Activated T-cell treated with anti-CD3 and anti-CD28 coated beads for 4 hours (primary cell): ENCODE results near the gene TCF12.

Experiments used
- DNase-seq: peaks from one replicate; pipeline ENCODE4 v3.0.0-alpha.2; 2020

Gene TCF12

DNA sequence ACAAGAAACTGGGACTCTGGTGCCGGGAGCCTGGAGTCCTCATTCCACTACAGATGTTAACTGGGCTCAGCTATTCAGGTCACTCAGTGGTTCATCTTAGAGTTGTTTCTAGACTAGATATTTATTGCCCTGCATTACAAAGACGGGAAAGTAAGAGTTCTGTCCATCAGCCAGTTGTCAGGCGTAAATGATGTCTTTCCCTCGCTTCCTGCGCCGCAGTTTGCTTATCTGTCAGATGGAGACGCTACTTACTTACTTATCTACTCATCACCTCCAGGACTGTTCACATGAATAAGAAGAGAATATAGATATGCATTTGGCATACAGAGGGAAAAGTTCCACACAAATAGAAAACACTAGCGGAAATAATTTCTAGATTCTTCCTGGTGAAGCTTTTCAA lies 410.0 kb downstream of the TCF12 start:
- DNase-seq, result no peak

DNA sequence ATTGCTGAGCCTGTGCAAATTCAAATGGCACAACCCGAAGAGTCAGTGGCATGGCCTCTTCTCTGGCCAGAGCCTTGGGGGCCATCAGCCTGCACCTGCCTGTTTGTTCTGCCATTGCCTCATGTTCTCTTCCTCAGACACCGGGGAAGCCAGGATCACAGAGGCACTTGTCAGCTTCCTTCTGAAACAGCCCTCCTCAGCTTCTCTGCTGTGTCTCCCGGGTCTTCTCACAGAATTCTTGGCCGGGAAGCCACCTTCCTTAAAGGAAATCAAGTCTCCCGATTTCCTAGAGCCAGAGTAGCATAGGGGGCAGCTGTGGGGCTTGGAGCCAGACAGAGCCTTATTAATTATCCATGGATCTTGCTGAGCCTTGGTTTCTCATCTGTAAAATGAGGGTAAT lies 410.5 kb downstream of the TCF12 start:
- DNase-seq, result no peak

DNA sequence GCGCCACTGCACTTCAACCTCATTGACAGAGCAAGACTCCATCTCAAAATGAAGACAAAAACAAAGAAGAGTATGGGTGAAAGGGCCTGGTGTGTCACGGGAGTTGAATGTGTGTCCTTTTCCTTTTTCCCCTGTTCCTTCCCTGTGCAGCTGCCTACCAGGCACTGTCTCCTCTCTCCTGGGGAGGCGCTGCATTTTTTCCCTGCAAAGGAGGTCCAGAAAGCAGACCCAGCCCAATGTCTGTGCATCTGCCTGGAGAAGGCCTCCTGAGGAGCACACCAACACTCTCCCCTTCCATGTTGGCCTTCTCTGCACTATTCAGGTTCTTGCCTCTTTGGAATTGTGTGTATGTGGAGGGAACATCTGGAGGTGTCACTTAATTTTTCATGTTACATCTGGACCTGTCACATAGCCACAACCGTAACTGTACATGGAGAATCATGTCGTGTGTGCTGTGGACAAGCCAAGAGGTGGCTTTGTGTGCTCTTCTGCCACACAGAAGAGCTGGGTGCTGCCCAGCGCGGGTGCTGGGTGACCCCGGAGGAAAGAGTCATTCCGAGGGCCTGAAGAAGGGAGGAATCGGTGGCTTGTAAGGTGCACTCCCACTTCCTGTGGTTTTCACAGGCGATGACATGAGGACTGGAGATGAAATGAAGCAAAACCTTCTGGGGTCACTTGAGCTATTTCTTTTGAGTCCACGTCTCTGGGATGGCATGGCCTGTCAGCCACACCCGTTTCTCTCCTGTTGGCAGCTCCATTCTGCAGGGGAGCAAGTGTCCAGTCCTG lies 411.3 kb downstream of the TCF12 start:
- no peak for DNase-seq

DNA sequence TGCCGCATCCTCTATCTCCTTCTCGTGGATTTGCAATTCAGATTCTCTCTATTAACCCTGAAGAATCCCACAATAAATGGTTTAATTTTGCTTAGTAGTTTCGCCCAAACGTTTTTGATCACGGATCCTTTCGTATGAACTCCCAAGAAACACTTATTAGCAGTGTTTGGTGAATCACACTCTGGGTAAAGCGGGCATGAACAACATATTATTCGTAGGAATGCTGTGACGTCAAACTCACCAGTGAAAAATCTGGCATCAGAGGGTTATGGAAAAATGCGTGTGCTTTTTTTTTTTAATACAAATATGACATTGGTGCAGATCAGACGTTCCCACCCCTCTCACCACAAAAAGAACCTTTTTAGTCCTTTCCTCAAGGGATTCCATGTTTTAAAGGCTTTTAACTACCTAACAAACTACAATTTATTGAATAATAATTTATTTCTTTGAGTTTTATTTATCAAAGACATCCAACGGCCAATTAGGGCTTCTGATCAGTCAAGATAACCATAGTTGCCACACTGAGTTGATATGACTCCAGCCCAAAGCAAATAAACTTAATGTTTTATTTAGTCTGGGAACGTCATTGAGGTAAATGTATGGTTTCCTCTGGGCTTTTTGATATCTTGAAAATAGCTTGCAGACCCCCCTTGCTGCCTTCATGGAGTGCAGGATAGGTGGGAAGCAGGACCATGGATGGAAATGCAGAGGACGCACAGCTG lies 412.3 kb downstream of the TCF12 start:
- no peak for DNase-seq

DNA sequence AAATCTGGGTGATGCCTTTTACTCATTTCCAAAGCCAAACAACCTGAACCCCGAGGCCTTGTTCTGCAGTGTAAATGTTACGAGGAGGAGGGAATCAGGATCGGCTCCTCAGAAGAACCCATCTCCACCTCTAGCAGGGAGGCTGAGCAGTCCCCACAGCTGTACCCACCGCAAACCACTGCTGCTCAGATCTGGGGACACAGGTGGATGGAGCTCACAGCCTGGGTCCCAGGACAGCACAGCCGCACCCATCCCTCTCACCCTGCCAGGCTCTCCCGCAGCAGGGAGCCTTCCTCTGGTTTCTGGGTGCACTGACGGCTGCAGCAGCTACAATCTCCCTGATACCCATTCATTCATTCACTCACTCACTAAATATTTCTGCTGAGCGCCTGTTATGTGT lies 413.9 kb downstream of the TCF12 start:
- no peak for DNase-seq

DNA sequence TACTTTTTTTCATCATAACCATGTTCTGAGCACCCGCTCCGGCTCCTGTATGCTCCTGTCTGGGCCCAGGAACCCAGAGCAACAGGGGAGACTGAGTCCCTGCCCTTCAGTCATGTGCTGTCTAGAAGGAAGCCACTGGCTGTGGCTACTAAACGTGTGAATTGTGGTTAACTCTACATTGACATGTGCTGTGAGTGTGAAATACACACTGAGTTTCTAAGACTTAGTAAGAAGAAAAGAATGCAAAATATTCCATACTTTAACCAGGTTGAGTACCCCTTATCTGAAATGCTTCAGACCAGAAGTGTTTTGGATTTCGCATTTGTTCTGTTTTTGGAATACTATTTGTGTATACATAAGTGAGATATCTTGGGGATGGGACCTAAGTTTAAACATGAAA lies 415.0 kb downstream of the TCF12 start:
- DNase-seq, result no peak

DNA sequence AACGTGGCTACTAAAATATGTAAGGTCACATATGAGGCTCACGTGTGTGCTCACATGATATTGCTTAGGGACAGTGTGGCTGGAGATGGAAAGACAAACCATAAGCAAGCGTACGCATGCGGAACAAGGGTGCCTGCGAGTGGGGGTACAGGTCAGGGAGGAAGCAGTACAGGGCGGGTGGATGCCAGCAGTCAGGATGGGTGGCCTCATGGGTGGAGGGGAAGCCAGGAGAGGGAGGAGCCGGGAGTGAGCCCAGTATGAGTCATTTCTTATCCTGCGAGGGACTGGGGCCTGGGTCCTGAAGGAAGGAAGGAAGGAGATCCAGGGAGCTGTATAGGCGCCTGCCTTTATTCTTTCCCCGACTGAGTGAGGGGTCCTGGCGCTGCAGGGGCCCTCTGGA lies 415.8 kb downstream of the TCF12 start:
- DNase-seq, result no peak

DNA sequence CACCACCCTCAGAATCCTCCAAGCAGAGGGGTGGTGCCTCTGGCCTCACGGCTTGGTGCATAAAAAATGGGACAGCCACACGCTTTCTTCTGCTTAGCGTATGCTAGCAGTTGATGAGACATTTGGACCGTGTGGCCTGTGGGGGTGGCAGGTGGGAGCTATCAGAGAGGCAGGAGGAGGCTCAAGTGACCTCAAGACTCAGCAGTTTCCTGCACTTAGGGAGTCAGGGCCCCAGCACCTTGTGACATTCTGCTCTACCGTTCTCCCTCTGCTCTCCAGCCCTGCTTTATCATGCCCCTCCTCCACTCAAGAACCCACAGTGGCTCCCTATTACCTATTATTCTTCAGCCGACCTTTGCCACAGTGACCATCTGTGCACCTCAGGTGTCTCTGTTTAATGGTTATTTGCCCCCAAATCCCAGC lies 416.9 kb downstream of the TCF12 start:
- DNase-seq, result no peak

DNA sequence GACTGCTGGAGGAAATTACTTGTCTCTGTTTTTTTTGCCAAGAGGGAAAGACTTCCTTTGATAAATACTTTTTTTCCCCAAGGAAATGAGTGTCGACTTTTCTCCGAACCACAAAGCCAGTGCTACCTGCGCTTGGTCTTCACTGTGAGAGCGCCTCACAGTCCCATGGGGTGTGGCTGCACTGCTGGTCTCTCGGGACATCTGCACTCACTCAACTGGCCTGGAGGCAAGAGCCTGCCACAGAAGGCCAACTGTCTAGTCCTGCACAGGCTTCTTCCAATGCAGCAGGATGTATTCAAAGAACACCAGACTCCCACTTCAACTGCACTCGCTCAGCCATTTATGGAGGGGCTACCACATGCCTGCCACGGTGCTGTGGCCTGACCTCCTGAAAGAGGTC lies 417.3 kb downstream of the TCF12 start:
- DNase-seq, result no peak

DNA sequence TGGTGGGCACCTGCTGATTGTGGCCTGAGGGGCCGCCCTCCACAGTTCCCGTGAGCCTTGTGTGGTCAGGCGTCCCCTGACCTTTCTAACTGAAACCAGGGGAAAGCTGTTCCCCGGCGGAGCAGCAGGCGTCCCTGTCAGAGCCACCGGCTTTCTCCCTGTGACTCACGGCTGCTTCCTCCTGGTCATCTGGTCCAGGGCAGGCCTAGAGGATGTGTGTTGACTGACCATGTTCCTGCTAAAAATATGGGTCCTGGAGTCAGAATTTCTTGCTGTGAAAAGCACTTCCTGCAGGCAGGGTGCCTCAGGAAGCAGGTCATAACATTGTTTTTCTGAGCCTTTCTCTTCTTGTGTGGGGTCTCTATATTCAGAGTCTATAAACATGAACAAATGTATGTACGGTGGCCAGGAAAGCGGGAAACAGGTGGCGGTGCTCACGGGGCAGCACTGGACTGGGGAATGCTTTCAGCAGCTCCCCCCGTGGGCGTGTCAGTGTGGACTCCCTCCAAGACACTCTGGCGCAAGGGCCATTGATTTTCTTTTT lies 419.5 kb downstream of the TCF12 start:
- DNase-seq, result no peak

DNA sequence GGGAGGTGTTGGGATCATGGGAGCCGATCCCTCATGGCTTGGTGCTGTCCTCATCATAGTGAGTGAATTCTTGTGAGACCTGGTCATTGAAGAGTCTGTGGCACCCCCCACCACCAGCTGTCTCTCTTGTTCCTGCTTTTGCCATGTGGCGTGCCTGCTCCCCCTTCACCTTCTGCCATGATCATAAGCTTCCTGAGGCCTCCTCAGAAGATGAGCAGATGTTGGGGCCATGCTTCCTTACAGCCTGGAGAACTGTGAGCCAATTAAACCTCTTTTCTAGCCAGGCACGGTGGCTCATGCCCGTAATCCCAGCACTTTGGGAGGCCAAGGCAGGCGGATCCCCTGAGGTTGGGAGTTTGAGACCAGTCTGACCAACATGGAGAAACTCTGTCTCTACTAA lies 420.9 kb downstream of the TCF12 start:
- DNase-seq, result no peak
